ENCODE results near the gene ZNF581.
A peak's percentile ranks its signal among the peaks of the same experiment; 100 is the strongest.

ZNF581 gene

GRCh38 chr19:55635856-55636440, 7.5 kb upstream of the ZNF581 start:
- Histone ChIP-seq H3K4me1 (peaks cover 5 to 56% (median 47%) of the 10 kb centered on the region in 4 donors), H3K9me3 (no peaks in the 10 kb centered on the region), H3K27me3 (no peaks in the 10 kb centered on the region), H3K27ac (peak overlapping the region; percentile 99 to 100), H3K4me3 (peak overlapping the region; percentile 95 to 99), H3K36me3 (peaks cover 0 to 6% (median 0%) of the 10 kb centered on the region in 3 donors)
- intact Hi-C loops (cut with DNase I; ENCODE audit: low total_unique reads): loop anchor here (10.0 kb wide), 1 partner anchor 231 kb away; the partner anchor contains the start of gene UBE2S
- DNase-seq: no peak
- TF ChIP-seq CTCF (IDR thresholded peaks at IDR 0.05): no peak

GRCh38 chr19:55636723-55637122, 6.7 kb upstream of the ZNF581 start:
- H3K4me1 ChIP-seq: peaks cover 5 to 60% (median 51%) of the 10 kb centered on the region in 4 donors
- peak overlapping the region in 1 of 2 donors; percentile 95 for H3K4me3 ChIP-seq
- H3K27me3 ChIP-seq: no peaks in the 10 kb centered on the region
- H3K27ac ChIP-seq: peak overlapping the region in 1 of 2 donors; percentile 100
- no peak for DNase-seq
- no peak for TF ChIP-seq CTCF (IDR thresholded peaks at IDR 0.05)
- no peaks in the 10 kb centered on the region for H3K9me3 ChIP-seq
- H3K36me3 ChIP-seq: peaks cover 0 to 6% (median 0%) of the 10 kb centered on the region in 3 donors
- intact Hi-C loops (cut with DNase I; ENCODE audit: low total_unique reads): loop anchor here (10.0 kb wide), 1 partner anchor 232 kb away; the partner anchor contains the start of gene UBE2S

- Histone ChIP-seq H3K27ac (no peak overlapping the region), H3K4me3 (no peak overlapping the region), H3K4me1 (peaks cover 5 to 68% (median 59%) of the 10 kb centered on the region in 4 donors), H3K27me3 (no peaks in the 10 kb centered on the region), H3K36me3 (peaks cover 0 to 6% (median 0%) of the 10 kb centered on the region in 3 donors), H3K9me3 (no peaks in the 10 kb centered on the region)
- intact Hi-C loops (cut with DNase I; ENCODE audit: low total_unique reads): loop anchor here (10.0 kb wide), 1 partner anchor 233 kb away; the partner anchor contains the start of gene UBE2S
- no peak for DNase-seq
- TF ChIP-seq CTCF (IDR thresholded peaks at IDR 0.05): no peak
Measured at GRCh38 chr19:55637534-55637933, 5.9 kb upstream of the ZNF581 start.

GRCh38 chr19:55638864-55639359, 4.5 kb upstream of the ZNF581 start:
- Histone ChIP-seq H3K9me3 (no peaks in the 10 kb centered on the region), H3K27me3 (no peaks in the 10 kb centered on the region), H3K36me3 (peaks cover 0 to 6% (median 0%) of the 10 kb centered on the region in 3 donors), H3K27ac (no peak overlapping the region), H3K4me3 (no peak overlapping the region), H3K4me1 (peaks cover 5 to 81% (median 67%) of the 10 kb centered on the region in 4 donors)
- intact Hi-C loops (cut with DNase I; ENCODE audit: low total_unique reads): loop anchor here (10.0 kb wide), 1 partner anchor 234 kb away; the partner anchor contains the start of gene UBE2S
- TF ChIP-seq CTCF (IDR thresholded peaks at IDR 0.05): peak in 1 of 2 experiments; percentile 21
- DNase-seq: no peak

- H3K4me3 ChIP-seq: peak overlapping the region; percentile 86 to 92
- peak overlapping the region; percentile 92 to 95 for H3K27ac ChIP-seq
- intact Hi-C loops (cut with DNase I; ENCODE audit: low total_unique reads): no loop called here
- TF ChIP-seq CTCF (IDR thresholded peaks at IDR 0.05): peak; percentile 37 to 38
- DNase-seq: peak; percentile 50 to 81
- H3K9me3 ChIP-seq: no peaks in the 10 kb centered on the region
- peaks cover 0 to 12% (median 6%) of the 10 kb centered on the region in 3 donors for H3K36me3 ChIP-seq
- H3K27me3 ChIP-seq: no peaks in the 10 kb centered on the region
- peaks cover 5 to 88% (median 68%) of the 10 kb centered on the region in 4 donors for H3K4me1 ChIP-seq
Measured at GRCh38 chr19:55640043-55640576, 3.3 kb upstream of the ZNF581 start.
